NCI-H2196 treated with DMSO at 0.1 percent for 48 hours (cell line): ENCODE measurements around the gene SORCS2.
"Not testable (repeated sequence)": the region's sequence is repeated elsewhere in the genome, so short reads cannot be mapped to it uniquely, and the experiment has no call there.

Experiments
- DNase-seq: peaks from one replicate; lab custom pipeline; 2025; ENCODE audit not compliant: unreplicated experiment; lab: John Stamatoyannopoulos, UW

Gene SORCS2

GRCh38 chr4:7159923-7160322 lies 32.4 kb upstream of the SORCS2 start:
- DNase-seq, result no peak

GRCh38 chr4:7160439-7160838 lies 31.9 kb upstream of the SORCS2 start:
- DNase-seq, result no peak

- no peak for DNase-seq
These were observed 31.3 kb upstream of the SORCS2 start for GRCh38 chr4:7160951-7161440.

DNA sequence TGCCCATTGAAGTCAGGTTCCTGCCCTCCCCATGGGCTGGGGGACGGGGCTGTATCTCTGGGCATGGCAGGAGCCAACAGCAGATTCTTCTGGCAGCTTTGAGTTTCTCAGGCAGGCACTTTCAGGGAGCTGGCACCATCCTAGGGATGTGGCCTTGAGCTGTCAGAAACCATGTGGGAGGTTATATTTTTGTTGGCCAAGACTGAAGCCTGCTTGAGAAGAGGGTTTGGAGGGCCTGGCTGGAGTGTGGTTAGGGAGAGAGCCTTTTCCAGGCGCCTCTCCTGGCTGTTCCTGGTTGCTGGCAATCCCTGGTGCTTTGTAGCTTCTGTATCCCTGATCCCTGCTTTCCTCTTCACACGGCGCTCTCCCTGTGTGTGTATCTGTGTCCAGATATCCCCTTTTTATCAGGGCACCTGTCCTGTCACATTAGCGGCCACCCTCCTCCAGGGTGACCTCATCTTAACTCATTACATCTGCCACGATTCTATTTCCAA lies 30.6 kb upstream of the SORCS2 start:
- DNase-seq, result no peak

GRCh38 chr4:7165056-7165873 lies 27.1 kb upstream of the SORCS2 start:
- DNase-seq, result not testable (repeated sequence)

DNA sequence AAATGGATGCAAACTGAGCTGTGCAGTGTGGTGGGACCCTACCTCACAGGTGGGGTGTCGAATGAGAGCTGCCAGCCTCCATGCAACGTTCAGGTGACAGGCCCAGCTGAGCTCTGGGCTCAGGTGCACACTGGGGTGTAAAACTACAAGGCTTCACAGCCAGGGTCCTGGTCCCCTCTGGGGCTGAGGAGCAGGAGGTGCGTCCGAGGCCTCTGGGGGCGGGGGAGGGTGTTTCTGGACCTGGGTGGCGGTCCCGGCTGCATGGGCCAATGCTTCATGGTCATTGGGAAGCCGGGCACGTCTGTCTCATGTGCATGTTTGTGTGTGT lies 26.5 kb upstream of the SORCS2 start:
- DNase-seq, result no peak

DNA sequence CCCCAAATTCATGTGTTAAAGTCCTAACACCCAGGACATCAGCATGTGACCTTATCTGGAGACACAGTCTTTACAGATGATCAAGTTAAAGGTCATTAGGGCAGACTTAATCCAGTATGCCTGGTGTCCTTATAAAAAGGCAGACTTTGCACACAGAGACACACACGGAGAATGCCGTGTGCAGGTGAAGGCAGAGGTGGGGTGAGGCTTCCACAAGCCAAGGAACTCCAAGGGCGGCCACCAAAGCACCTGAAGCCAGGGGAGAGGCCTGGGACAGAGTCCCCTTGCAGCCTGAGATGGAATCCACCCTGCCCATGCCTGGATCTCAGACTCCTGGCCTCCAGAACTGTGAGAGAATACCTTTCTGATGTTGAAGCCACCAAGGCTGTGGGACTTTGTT lies 26.1 kb upstream of the SORCS2 start:
- no peak for DNase-seq

DNA sequence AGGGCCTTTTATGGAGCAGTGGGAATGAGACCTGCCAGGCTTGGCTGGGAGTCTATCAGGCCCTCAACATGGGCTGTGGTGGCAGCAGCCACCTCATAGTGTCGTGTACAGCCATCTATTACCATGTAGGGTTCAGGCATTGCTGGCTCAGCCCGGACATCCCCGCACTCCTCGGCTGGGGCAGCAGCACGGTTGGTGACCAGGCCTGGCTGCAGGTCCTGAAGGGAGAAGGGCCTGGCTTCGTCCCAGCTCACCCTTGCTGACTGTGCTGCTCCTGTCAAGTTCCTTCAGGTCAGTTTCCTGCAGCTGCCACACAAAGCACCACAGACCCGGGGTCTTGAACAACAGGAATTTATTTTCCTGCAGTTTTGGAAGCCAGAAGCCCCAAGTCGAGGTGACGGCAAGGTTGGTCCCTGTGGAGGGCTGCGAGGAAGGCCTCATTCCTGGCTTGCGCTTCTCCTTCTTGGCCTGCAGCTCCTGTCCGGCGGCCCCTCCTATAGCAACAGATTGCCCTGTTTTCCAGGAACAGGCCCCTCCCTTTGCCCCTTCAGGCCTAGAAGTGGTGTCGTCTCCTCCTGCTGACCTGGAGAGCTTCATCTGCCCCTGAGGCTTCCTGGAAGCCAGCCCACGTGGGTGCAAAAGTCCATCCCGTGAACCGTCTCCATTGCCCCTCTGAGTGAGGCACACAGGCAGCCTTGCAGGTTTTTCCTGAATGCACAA lies 25.2 kb upstream of the SORCS2 start:
- DNase-seq, result no peak

DNA sequence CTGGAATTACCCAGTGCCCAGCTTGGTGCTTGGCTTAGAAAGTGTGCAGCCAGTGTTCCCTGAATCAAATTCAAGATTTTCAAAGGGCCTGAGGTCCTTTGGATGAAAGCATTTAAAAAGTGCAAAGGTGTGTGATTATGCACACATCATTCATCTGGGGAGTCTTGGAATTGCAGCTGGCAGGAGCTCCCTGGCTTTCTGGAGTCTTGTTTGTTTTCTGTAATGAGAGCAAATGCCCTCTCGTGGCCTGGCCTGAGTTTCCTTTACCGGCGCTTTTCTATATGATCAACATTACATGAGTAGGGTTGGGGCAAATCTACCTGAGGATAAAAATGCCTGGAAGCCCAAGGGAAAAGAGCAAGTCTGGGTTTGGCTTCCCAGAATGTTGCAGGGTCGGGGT lies 24.6 kb upstream of the SORCS2 start:
- no peak for DNase-seq

DNA sequence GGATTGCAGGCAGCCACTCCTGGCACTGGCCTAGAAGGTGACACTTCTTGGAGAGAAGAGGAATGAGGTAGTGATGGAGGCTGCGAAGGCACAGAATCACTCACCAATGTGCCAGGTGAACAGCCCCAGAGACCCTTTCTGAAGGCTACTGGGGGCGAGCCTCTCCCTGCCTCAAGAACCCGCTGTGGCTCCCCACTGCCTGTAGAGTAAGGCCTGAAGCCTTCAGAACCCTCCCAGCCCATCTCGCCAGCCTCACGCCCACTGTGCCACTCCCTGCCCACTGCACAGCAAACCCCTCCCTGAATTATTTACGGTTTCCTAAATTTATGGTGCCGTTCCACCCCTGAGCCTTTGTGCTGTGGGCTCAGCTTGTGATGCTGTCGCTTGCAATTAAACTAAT lies 24.2 kb upstream of the SORCS2 start:
- no peak for DNase-seq

DNA sequence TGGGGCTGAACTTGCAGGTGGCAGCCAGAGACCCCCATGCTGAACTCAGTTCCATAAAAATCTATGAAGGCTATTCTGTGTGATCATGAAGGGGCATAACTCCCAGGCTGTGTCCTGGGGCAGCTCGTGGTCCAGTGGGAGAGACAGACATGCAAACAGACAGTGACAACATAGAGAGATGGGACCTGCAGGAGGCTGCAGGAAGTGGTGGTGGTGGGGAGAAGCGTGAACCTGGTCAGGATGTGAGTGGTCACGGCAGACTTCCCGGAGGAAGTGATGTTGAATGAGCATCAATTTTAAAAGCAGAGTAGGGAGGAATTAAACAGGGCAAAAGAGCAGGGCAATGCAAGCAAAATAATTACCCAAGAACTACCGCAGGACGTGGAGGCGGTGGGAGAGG lies 23.2 kb upstream of the SORCS2 start:
- DNase-seq, result no peak

- DNase-seq, result no peak
These were observed 22.3 kb upstream of the SORCS2 start for GRCh38 chr4:7170012-7170411.

DNA sequence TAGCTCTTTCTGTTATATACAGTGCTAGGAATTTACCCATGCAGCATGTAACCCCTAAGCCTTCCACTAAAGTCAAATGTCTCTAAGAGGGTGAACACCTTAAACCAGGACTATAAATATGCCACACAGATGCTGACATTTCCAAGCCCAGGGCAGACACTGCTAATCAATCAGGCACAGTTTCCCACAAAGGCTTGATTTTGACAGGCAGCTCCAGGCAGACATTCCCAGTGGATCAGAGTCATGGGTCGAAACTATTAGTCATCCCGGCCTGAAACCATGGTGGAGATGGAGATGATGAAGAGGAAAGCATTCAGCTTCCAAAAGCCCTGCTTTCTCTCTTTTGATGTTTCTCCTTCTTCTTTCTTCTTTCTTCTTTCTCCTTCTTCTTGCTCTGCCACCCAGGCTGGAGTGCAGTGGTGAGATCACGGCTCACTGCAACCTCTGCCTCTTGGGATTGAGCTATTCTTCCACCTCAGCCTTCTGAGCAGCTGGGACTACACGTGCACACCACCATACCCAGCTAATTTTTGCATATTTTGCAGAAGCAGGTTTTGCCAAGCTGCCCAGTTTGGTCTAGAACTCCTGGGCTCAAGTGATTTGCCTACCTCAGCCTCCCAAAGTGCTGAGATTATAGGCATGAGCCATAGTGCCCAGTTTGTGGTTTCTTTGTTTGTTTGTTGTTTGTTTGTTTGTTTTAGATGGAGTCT lies 21.0 kb upstream of the SORCS2 start:
- no peak for DNase-seq

DNA sequence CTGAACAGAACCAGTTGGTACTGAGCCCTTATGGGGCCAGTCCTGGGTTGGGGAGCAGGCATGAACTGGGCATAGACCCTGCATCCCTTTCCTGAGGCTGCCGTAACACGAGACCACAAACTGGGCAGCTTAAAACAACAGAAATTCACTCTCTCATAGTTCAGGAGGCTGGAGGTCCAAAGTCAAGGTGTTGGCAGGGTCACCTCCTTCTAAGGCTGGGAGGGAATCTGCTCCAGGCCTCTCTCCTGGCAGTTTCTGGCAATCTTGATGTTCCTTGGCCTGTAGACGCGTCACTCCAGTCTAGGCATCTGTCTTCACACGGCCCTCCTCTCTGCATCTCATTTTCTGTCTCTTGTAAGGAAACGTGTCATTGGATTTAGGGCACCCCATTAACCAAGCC lies 19.8 kb upstream of the SORCS2 start:
- DNase-seq, result no peak

GRCh38 chr4:7172946-7173345 lies 19.4 kb upstream of the SORCS2 start:
- no peak for DNase-seq

- no peak for DNase-seq
These were observed 18.4 kb upstream of the SORCS2 start for GRCh38 chr4:7173841-7174449.

- DNase-seq, result no peak
These were observed 13.2 kb upstream of the SORCS2 start for GRCh38 chr4:7179158-7179557.

DNA sequence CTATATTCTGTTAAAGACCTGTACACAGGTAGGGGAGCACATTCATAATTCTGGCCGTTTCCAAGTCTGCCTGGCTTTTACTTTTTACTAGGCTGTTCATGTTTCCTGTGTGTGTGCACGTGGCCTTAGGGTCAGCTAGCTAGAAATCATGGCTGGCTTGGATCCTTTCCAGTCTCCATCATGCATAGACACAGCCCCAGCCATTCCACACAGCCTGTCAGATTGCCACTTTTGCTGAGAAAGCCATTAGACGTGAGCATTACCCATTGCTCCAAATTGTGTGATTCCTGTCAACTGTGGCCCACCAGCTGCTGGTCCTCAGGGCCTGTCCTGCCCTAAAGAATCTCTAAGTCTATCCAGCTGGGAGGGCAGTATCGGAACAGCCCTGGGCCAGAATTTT lies 11.4 kb upstream of the SORCS2 start:
- no peak for DNase-seq

GRCh38 chr4:7182616-7183015 lies 9.7 kb upstream of the SORCS2 start:
- DNase-seq, result no peak

- no peak for DNase-seq
These were observed 9.2 kb upstream of the SORCS2 start for GRCh38 chr4:7183161-7183560.

DNA sequence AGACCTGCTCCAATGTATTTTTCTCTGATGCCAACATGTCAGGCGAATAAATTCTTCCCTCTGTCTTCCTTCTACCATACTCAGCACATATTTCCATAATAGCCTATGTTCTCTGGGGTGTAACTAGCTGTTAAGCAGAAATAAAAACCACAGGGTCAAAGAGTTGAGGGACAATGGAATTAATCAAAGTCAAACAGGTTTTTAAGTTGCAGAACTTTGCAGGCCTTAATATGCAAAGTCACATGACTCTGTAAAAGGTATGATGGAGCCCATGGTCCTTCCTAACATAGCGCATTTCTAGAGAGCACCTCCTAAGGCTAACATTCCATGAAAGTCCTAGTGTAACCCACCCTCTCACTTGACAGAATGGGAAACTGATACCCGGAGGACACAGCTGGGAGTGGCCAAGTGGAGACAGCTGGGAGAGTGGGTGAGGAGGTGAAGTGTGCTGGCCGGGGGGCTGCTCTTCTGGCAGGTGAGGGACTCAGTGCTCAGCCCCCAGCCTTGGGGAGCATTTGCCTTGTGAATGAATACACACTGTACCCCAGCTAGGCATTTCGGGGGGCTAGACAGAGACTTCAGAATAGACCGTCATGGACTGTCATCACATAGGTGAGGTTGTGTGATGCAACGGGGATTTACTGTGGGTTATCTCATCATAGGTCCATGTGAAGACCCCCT lies 8.4 kb upstream of the SORCS2 start:
- no peak for DNase-seq
